Immature natural killer cell (primary cell): ENCODE results near the gene TRAF3IP1. TPM values are rescaled to one million over a fixed set of nuclear protein-coding genes. Genes with fewer than 3 reads are reported as not detected.

ENCODE experiments used
- DNase-seq, 3 donors: peaks; one replicate each; pipeline ENCODE4 v3.0.0; 2022; ENCODE audit warnings: mixed read lengths in 1 of 3
- H3K27ac Mint-ChIP-seq, 6 donors: one replicate each; pipeline ENCODE4 v1.8.0; 2020; ENCODE audit warnings: mixed read lengths in 6 of 6, mild to moderate bottlenecking in 5 of 6, inconsistent platforms in 4 of 6, moderate library complexity in 3 of 6
- H3K27me3 Mint-ChIP-seq, 3 donors: one replicate each; pipeline ENCODE4 v1.8.0; 2020 to 2021; ENCODE audit warnings: low read depth in 3 of 3, mild to moderate bottlenecking in 3 of 3, mixed read lengths in 3 of 3, moderate library complexity in 3 of 3, inconsistent platforms in 1 of 3
- H3K36me3 Mint-ChIP-seq, 3 donors: one replicate each; pipeline ENCODE4 v1.8.0; 2020; ENCODE audit warnings: mixed read lengths in 3 of 3, inconsistent platforms in 2 of 3, mild to moderate bottlenecking in 2 of 3
- H3K4me1 Mint-ChIP-seq, 2 donors: one replicate each; pipeline ENCODE4 v1.8.0; 2020; ENCODE audit warnings: inconsistent platforms in 2 of 2, mild to moderate bottlenecking in 2 of 2, mixed read lengths in 2 of 2, moderate library complexity in 1 of 2
- H3K4me3 Mint-ChIP-seq, 5 donors: one replicate each; pipeline ENCODE4 v1.8.0; 2020; ENCODE audit warnings: mild to moderate bottlenecking in 5 of 5, mixed read lengths in 5 of 5, inconsistent platforms in 3 of 5, moderate library complexity in 3 of 5
- H3K9me3 Mint-ChIP-seq, 6 donors: one replicate each; pipeline ENCODE4 v1.8.0; 2020; ENCODE audit warnings: mild to moderate bottlenecking in 6 of 6, mixed read lengths in 6 of 6, inconsistent platforms in 4 of 6, moderate library complexity in 3 of 6
- polyA plus RNA-seq, 3 donors: library from polyadenylated mRNA; unstranded; fragments of 300-500 nt; fragmentation: Illumina TruSeq; gene quantifications; one replicate each; pipeline ENCODE4 v1.2.3, GENCODE V29; 2021

Gene TRAF3IP1
- polyA plus RNA-seq, 3 donors from 2014 or later = 1.9 to 7.0 (median 2.2) TPM

- no peaks in the 10 kb centered on the region for H3K9me3 Mint-ChIP-seq
- H3K4me1 Mint-ChIP-seq = peaks cover 33 to 35% of the 10 kb centered on the region in 2 donors
- peaks cover 18 to 20% (median 20%) of the 10 kb centered on the region in 3 donors for H3K27me3 Mint-ChIP-seq
- H3K36me3 Mint-ChIP-seq = peaks cover 0 to 4% (median 0%) of the 10 kb centered on the region in 3 donors
- H3K27ac Mint-ChIP-seq = peak overlapping the region in 5 of 6 donors; percentile 12 to 73 (median 51)
- H3K4me3 Mint-ChIP-seq = no peak overlapping the region
- no peak for DNase-seq
Observed at GRCh38 chr2:238291550-238292281, 28.6 kb upstream of the TRAF3IP1 start.

GRCh38 chr2:238294046-238294392 lies 26.3 kb upstream of the TRAF3IP1 start:
- DNase-seq = no peak
- Mint-ChIP-seq H3K9me3 (no peaks in the 10 kb centered on the region), H3K4me3 (no peak overlapping the region), H3K27me3 (peaks cover 14 to 18% (median 15%) of the 10 kb centered on the region in 3 donors), H3K36me3 (peaks cover 0 to 4% (median 0%) of the 10 kb centered on the region in 3 donors), H3K4me1 (peaks cover 18 to 20% of the 10 kb centered on the region in 2 donors), H3K27ac (no peak overlapping the region)

GRCh38 chr2:238294393-238295143 lies 25.8 kb upstream of the TRAF3IP1 start:
- Mint-ChIP-seq H3K27me3 (peaks cover 8 to 14% (median 11%) of the 10 kb centered on the region in 3 donors), H3K36me3 (peaks cover 0 to 4% (median 0%) of the 10 kb centered on the region in 3 donors), H3K4me3 (no peak overlapping the region), H3K9me3 (no peaks in the 10 kb centered on the region), H3K27ac (no peak overlapping the region), H3K4me1 (peaks cover 13 to 15% of the 10 kb centered on the region in 2 donors)
- no peak for DNase-seq

GRCh38 chr2:238295144-238296112 lies 24.9 kb upstream of the TRAF3IP1 start:
- Mint-ChIP-seq H3K9me3 (no peaks in the 10 kb centered on the region), H3K27ac (no peak overlapping the region), H3K4me3 (no peak overlapping the region), H3K4me1 (peaks cover 5 to 6% of the 10 kb centered on the region in 2 donors), H3K27me3 (peaks cover 2 to 8% (median 4%) of the 10 kb centered on the region in 3 donors), H3K36me3 (peaks cover 0 to 4% (median 0%) of the 10 kb centered on the region in 3 donors)
- no peak for DNase-seq

- Mint-ChIP-seq H3K9me3 (no peaks in the 10 kb centered on the region), H3K4me3 (no peak overlapping the region), H3K27ac (no peak overlapping the region), H3K4me1 (no peaks in the 10 kb centered on the region), H3K27me3 (peaks cover 2 to 5% (median 2%) of the 10 kb centered on the region in 3 donors), H3K36me3 (peaks cover 0 to 4% (median 0%) of the 10 kb centered on the region in 3 donors)
- no peak for DNase-seq
Observed at GRCh38 chr2:238296638-238297457, 23.5 kb upstream of the TRAF3IP1 start.

- H3K4me1 Mint-ChIP-seq = no peaks in the 10 kb centered on the region
- H3K36me3 Mint-ChIP-seq = peaks cover 0 to 4% (median 0%) of the 10 kb centered on the region in 3 donors
- H3K4me3 Mint-ChIP-seq = no peak overlapping the region
- no peaks in the 10 kb centered on the region for H3K9me3 Mint-ChIP-seq
- H3K27me3 Mint-ChIP-seq = peaks cover 2 to 5% (median 2%) of the 10 kb centered on the region in 3 donors
- H3K27ac Mint-ChIP-seq = no peak overlapping the region
- DNase-seq = no peak
Observed at GRCh38 chr2:238299803-238300202, 20.5 kb upstream of the TRAF3IP1 start.

- H3K4me1 Mint-ChIP-seq = no peaks in the 10 kb centered on the region
- H3K36me3 Mint-ChIP-seq = no peaks in the 10 kb centered on the region
- H3K27ac Mint-ChIP-seq = no peak overlapping the region
- no peak for DNase-seq
- no peak overlapping the region for H3K4me3 Mint-ChIP-seq
- H3K27me3 Mint-ChIP-seq = peaks cover 2 to 5% (median 3%) of the 10 kb centered on the region in 3 donors
- no peaks in the 10 kb centered on the region for H3K9me3 Mint-ChIP-seq
Observed at GRCh38 chr2:238302087-238302486, 18.2 kb upstream of the TRAF3IP1 start.

- H3K4me3 Mint-ChIP-seq = no peak overlapping the region
- no peaks in the 10 kb centered on the region for H3K36me3 Mint-ChIP-seq
Observed at GRCh38 chr2:238302751-238303150, 17.6 kb upstream of the TRAF3IP1 start.

GRCh38 chr2:238304116-238304515 lies 16.2 kb upstream of the TRAF3IP1 start:
- Mint-ChIP-seq H3K4me3 (no peak overlapping the region), H3K4me1 (no peaks in the 10 kb centered on the region), H3K27me3 (peaks cover 0 to 5% (median 2%) of the 10 kb centered on the region in 3 donors), H3K36me3 (no peaks in the 10 kb centered on the region), H3K27ac (no peak overlapping the region), H3K9me3 (no peaks in the 10 kb centered on the region)
- no peak for DNase-seq

More at GRCh38 chr2:238302751-238303150, 17.6 kb upstream of the TRAF3IP1 start:
- Mint-ChIP-seq H3K27ac (no peak overlapping the region), H3K27me3 (peaks cover 2 to 5% (median 3%) of the 10 kb centered on the region in 3 donors), H3K9me3 (no peaks in the 10 kb centered on the region), H3K4me1 (no peaks in the 10 kb centered on the region)
- DNase-seq = no peak

- Mint-ChIP-seq H3K4me1 (no peaks in the 10 kb centered on the region), H3K4me3 (no peak overlapping the region), H3K27me3 (peaks cover 0 to 5% (median 2%) of the 10 kb centered on the region in 3 donors), H3K9me3 (no peaks in the 10 kb centered on the region), H3K36me3 (no peaks in the 10 kb centered on the region), H3K27ac (peak overlapping the region in 1 of 6 donors; percentile 49)
- DNase-seq = no peak
Observed at GRCh38 chr2:238305092-238305862, 15.0 kb upstream of the TRAF3IP1 start.

GRCh38 chr2:238305965-238306671 lies 14.2 kb upstream of the TRAF3IP1 start:
- Mint-ChIP-seq H3K4me1 (no peaks in the 10 kb centered on the region), H3K36me3 (no peaks in the 10 kb centered on the region), H3K27ac (no peak overlapping the region), H3K4me3 (no peak overlapping the region), H3K9me3 (no peaks in the 10 kb centered on the region), H3K27me3 (peaks cover 0 to 5% (median 2%) of the 10 kb centered on the region in 3 donors)
- no peak for DNase-seq

- Mint-ChIP-seq H3K9me3 (no peaks in the 10 kb centered on the region), H3K4me1 (no peaks in the 10 kb centered on the region), H3K4me3 (no peak overlapping the region), H3K36me3 (no peaks in the 10 kb centered on the region), H3K27me3 (peaks cover 0 to 5% (median 2%) of the 10 kb centered on the region in 3 donors), H3K27ac (no peak overlapping the region)
- no peak for DNase-seq
Observed at GRCh38 chr2:238306672-238306998, 13.7 kb upstream of the TRAF3IP1 start.
